GM12865 (cell line): ENCODE data around the gene PPP1R12B.

Experiments
- DNase-seq: peaks from one replicate; pipeline ENCODE4 v3.0.0; 2010; ENCODE audit warnings: low read depth
- H3K4me3 ChIP-seq: 2 replicates; pipeline ENCODE4 v1.5.1; 2011; ENCODE audit warnings: mild to moderate bottlenecking, low read depth, low read length, control low read depth
- CTCF ChIP-seq: IDR thresholded peaks from 2 replicates; pipeline ENCODE4 v1.5.1; 2011; ENCODE audit warnings: low read length, control low read depth, low read depth, inconsistent platforms; ENCODE audit not compliant: insufficient read depth; ENCODE audit errors: missing control alignments

PPP1R12B gene

DNA sequence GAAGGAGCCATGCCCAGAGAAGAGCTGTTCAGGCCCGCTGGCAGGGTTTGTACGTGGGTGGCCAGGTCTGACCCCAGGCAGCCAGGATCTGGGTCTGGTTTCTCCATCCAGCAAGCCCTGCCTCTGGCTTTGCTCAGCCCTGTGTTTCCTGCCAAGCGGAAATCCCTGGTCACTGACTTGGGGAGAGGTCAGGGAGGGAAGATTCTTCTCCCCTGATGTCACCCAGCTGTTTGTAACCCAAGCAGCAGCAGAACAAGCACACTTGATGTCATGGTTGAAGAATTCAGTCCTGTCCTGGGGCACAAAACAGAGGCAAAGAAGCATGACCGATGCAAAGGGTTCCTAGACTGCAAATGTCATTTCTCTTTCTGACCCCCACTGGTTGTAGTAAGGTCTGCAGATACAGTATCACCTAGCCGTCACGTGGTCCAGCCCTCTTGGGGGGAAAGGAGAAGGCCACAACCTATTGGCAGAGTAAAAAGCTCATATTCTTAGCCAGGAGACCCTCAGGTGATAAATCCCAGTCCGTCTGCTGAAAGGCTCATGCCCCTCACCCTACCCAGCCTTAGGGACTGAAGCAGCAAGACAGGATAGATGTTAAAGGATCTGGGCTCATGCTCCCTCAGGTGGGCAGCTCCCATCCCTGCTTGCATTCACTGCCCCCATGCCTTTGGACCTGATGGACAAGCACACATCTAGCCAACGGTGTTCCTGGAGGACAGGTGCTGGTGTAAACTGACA lies 240.9 kb downstream of the PPP1R12B start:
- no peak overlapping the region for H3K4me3 ChIP-seq
- TF ChIP-seq CTCF, result no peak
- peak; percentile 35 for DNase-seq

- no peak for DNase-seq
Measured at GRCh38 chr1:202590126-202590525, 241.6 kb downstream of the PPP1R12B start.

DNA sequence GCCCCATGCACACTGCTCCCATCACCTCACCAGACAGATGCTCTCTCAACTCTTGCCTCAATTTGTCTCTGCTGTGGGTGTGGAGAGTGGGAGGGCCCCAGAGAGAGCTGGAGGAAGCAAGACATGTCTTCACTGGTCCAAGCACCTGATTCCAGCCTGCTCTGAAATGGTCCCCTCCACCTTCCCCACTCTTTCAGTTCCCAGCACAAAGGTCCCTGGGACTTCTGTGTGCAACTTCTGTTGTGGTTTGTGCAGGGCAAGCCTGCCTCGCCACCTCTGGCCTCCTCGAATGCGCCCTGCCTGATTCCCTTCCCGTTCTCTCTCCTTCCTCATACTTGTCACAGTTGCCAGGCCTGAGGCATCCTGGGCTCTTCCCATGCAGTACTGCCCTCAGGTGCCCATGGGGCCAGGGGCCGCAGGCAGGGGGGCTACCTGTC lies 242.5 kb downstream of the PPP1R12B start:
- no peak for DNase-seq
- H3K4me3 ChIP-seq, result no peak overlapping the region
- no peak for TF ChIP-seq CTCF

More at GRCh38 chr1:202590126-202590525, 241.6 kb downstream of the PPP1R12B start:
- no peak for TF ChIP-seq CTCF
- no peak overlapping the region for H3K4me3 ChIP-seq

GRCh38 chr1:202591515-202591914 lies 243.0 kb downstream of the PPP1R12B start:
- no peak for DNase-seq
- TF ChIP-seq CTCF, result no peak
- H3K4me3 ChIP-seq, result no peak overlapping the region

GRCh38 chr1:202592146-202592545 lies 243.6 kb downstream of the PPP1R12B start:
- DNase-seq, result no peak
- TF ChIP-seq CTCF, result no peak

DNA sequence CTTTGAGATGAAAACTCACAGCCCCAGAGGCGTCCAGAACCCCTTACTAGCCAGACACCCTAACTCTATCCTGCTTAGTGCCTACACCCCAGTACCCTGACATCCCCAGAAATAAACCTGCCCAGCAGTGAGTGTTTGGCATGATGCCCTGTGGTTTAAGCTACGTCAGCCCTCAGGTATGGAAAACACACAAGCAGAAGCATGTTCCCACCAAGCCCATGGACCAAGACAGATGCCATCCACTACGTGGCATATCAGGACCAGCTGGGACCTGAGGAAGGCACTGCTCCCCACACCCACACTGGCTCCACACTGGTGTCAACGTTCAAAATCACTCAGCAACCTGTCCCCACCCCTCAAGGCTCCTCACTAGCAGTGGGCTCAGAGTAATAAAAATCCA lies 245.3 kb downstream of the PPP1R12B start:
- H3K4me3 ChIP-seq, result no peak overlapping the region
- DNase-seq, result no peak
- no peak for TF ChIP-seq CTCF

More at GRCh38 chr1:202592146-202592545, 243.6 kb downstream of the PPP1R12B start:
- no peak overlapping the region for H3K4me3 ChIP-seq

GRCh38 chr1:202596638-202597037 lies 248.1 kb downstream of the PPP1R12B start:
- no peak for TF ChIP-seq CTCF
- DNase-seq, result no peak
- no peak overlapping the region for H3K4me3 ChIP-seq
